GM12865 (cell line): Measurements from ENCODE around the gene CELF2.

Experiments
- DNase-seq: peaks from one replicate; pipeline ENCODE4 v3.0.0; 2010; ENCODE audit warnings: low read depth
- H3K4me3 ChIP-seq: 2 replicates; pipeline ENCODE4 v1.5.1; 2011; ENCODE audit warnings: mild to moderate bottlenecking, low read depth, low read length, control low read depth
- CTCF ChIP-seq: IDR thresholded peaks from 2 replicates; pipeline ENCODE4 v1.5.1; 2011; ENCODE audit warnings: low read length, control low read depth, low read depth, inconsistent platforms; ENCODE audit not compliant: insufficient read depth; ENCODE audit errors: missing control alignments

CELF2 gene

GRCh38 chr10:11045487-11045886 lies 27.8 kb downstream of the CELF2 start:
- no peak for TF ChIP-seq CTCF
- no peak overlapping the region for H3K4me3 ChIP-seq
- no peak for DNase-seq

GRCh38 chr10:11045995-11046775 lies 28.5 kb downstream of the CELF2 start:
- H3K4me3 ChIP-seq, result no peak overlapping the region
- TF ChIP-seq CTCF, result no peak
- DNase-seq, result no peak

GRCh38 chr10:11046776-11047160 lies 29.1 kb downstream of the CELF2 start:
- TF ChIP-seq CTCF, result no peak

GRCh38 chr10:11048707-11049278 lies 31.1 kb downstream of the CELF2 start:
- H3K4me3 ChIP-seq, result no peak overlapping the region
- no peak for TF ChIP-seq CTCF
- DNase-seq, result no peak

More at GRCh38 chr10:11046776-11047160, 29.1 kb downstream of the CELF2 start:
- no peak for DNase-seq
- H3K4me3 ChIP-seq, result no peak overlapping the region

GRCh38 chr10:11049806-11050205 lies 32.1 kb downstream of the CELF2 start:
- H3K4me3 ChIP-seq, result no peak overlapping the region
- DNase-seq, result no peak
- no peak for TF ChIP-seq CTCF

GRCh38 chr10:11050301-11051287 lies 32.9 kb downstream of the CELF2 start:
- DNase-seq, result no peak
- no peak for TF ChIP-seq CTCF
- H3K4me3 ChIP-seq, result no peak overlapping the region
